HG03521 (cell line): Measurements from ENCODE around the gene PRSS1.
"Not testable (repeated sequence)": the region's sequence is repeated elsewhere in the genome, so short reads cannot be mapped to it uniquely, and the experiment has no call there.

Experiments
- ATAC-seq: cut with Tn5 transposase; IDR thresholded peaks from one replicate; pipeline ENCODE4 v1.9.1; 2021; ENCODE audit warnings: mild to moderate bottlenecking, moderate library complexity; ENCODE audit not compliant: unreplicated experiment

PRSS1 gene

DNA sequence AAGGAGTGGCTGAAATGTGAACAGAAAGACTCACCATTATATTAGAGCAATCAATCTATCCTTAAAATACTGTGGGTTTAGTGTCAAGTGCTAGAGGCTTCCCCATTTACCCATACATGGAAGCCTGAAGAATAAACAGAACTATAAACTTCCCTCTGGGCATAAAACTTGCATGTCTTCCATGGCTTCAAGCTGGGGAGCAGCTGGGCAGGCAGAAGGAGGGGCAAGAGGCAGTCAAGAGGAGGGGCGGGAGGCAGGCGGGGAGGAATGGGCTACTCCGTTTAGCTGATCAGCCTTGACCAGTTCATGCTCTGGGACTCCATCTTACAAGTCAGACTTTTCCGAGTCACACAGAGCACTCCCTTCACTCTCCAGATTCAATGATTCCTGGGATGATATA lies 3.5 kb upstream of the PRSS1 start:
- ATAC-seq, result no peak

DNA sequence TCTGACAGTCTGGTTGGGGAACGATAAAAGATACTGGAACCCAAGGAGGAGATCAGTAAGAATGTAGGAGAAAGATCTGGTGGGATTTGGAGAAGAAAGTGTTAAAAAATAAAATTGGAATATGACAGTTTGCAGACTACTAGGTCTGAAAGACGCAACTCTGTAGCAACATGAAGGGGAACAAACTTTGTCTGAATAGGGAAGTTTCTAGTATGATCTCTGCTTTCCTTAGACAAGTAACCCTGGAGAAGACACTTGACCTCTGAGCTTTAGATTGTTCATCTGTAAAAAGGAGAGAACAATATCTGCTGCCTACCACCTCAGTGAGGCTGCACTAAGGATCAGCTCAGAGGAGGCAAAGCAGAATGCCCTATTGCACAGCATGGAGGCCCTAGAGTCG lies 3.0 kb upstream of the PRSS1 start:
- no peak for ATAC-seq

DNA sequence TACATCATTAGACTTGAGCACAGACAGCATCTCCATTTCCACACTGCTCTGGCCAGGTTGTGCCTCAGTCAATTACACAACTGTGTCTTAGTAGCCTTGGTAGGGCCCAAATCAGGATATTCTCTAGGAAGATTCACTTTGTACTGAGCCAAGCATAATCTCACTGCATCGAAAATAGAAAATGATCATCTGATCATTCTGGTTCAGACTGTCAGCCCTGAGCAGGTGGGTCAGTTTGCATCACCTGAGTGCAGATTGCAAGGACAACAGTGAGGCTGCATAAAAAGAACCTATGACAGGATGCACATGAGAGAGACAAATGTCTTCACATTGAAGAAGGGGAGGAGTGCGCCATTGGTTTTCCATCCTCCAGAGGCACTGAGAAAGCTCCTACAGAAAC lies 862 bp upstream of the PRSS1 start:
- not testable (repeated sequence) for ATAC-seq

GRCh38 chr7:142750321-142750938 lies 1.2 kb downstream of the PRSS1 start:
- ATAC-seq, result no peak

DNA sequence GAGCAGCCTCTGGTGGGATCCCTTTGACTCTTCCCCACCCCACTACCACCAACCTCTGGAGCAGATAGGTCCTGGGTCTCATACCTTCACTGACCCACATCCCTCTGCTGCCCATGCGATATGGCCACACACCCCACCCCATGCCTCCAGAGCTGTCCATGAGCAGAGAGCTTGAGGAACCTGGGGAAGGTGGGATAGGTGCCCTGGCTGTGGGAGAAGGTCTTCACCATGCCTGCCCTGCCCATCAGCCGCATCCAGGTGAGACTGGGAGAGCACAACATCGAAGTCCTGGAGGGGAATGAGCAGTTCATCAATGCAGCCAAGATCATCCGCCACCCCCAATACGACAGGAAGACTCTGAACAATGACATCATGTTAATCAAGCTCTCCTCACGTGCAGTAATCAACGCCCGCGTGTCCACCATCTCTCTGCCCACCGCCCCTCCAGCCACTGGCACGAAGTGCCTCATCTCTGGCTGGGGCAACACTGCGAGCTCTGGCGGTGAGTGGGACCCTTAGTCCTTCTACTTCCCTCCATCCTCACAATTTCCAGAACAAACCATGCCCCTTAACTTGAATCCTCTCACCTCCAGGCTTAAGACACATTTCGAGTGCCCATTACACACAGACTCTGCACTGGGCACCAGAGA lies 2.4 kb downstream of the PRSS1 start:
- ATAC-seq, result not testable (repeated sequence)

DNA sequence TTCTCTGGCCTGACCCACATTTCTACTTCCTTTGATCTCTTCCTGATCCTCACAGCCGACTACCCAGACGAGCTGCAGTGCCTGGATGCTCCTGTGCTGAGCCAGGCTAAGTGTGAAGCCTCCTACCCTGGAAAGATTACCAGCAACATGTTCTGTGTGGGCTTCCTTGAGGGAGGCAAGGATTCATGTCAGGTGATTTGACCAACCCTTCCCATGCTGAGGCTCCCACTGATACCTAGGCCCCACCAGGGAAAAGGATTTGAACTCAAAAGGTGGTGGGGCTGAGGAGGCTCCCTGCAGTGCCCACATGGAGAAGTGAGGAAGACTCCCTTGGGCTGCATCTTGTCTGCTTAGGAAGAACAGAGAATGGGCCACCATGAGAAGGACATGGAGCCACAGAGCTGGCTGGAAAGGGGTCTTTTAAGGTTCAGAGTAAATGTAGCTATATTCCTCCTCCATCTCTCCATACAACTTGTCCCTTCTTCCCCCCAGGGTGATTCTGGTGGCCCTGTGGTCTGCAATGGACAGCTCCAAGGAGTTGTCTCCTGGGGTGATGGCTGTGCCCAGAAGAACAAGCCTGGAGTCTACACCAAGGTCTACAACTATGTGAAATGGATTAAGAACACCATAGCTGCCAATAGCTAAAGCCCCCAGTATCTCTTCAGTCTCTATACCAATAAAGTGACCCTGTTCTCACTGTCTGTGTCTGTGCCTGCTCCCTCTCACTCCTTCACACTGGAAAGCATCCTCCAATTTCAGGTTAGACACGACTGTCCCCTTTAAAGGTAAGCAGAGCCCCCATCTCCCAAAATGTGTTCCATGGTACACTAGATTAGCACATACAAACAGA lies 3.3 kb downstream of the PRSS1 start:
- no peak for ATAC-seq

- no peak for ATAC-seq
Measured at GRCh38 chr7:142753366-142753765, 4.1 kb downstream of the PRSS1 start.

DNA sequence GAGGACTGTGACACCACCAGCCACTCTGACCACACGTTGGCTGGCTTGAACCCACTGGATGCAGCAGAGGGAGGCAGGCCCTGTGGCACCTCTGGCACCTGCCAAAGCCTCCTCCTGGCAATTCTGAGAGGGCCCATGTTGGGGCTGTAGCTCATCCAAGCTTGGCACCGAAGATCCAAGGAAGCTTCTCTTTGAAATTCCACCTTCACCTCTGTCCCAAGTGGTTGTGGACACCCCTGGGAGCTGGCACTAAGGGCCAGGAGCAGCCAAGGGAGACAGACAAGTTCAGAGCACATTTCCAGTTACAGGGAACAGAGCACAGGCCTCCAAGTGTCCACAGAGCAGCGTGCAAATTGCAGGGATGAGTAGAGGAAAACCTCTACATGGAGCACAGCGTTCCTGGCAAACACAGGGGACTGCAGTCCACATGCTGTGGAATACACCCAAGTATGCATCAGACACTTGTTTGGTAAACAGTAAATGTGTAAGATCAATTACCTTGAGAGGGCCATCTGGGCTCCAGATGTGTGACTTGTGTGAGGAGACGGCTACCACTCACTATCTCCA lies 4.7 kb downstream of the PRSS1 start:
- not testable (repeated sequence) for ATAC-seq

- no peak for ATAC-seq
Measured at GRCh38 chr7:142754681-142755575, 5.7 kb downstream of the PRSS1 start.

DNA sequence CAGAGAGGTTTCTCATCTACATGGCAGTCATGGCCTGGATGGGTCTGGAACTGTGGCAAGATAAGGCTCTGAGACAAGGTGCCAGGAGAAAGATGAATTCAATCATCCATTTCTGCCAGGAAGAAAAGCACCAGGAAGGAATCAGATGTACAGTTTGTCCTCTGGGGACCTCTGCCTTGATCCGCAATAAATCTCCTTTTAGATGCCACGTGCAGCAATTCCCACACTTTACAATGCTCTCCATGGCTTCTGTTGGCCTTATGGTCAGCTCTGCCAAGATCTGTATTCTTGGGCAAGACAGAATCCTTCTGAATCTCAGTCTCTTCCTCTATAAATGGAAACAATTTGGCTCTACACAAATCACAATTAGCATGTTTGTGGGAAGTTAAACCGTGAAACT lies 9.0 kb downstream of the PRSS1 start:
- ATAC-seq, result not testable (repeated sequence)

DNA sequence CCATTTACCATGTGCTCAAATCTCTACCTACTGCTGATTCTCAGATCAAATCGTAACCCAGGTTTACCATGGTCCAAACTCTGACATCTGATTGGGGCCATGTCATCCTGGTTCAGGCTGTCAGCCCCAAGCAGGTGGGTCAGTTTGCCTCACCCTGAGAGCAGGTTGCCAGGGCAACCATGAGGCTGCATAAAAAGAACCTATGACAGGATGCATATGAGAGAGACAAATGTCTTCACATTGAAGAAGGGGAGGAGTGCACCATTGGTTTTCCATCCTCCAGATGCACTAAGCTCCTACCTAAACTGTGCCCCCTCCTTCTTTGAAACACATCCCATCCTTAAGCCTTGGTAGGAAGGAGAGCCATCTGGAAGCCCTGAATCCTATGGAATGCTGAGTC lies 10.2 kb downstream of the PRSS1 start:
- ATAC-seq, result no peak

- ATAC-seq, result no peak
Measured at GRCh38 chr7:142760071-142760642, 10.9 kb downstream of the PRSS1 start.

DNA sequence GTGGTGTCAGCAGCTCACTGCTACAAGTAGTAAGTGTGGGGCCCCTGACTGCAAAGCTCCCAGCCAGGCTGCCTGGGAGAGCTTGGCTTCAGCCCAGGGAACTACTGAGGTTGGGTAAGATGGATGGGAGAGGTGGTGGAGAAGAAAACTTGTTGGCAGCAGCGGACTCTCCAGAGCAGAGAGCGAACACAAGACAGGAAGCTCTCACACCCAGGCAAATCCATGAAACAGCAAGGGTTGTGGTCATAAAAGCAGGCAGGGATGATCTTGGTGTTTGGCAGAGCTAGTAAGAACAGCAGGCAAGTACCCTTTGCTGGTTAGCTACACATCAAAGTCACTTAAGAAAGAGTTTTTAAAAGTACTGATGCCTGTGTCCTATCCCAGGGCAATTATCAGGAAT lies 12.3 kb downstream of the PRSS1 start:
- ATAC-seq, result not testable (repeated sequence)

- no peak for ATAC-seq
Measured at GRCh38 chr7:142762104-142762503, 12.8 kb downstream of the PRSS1 start.

DNA sequence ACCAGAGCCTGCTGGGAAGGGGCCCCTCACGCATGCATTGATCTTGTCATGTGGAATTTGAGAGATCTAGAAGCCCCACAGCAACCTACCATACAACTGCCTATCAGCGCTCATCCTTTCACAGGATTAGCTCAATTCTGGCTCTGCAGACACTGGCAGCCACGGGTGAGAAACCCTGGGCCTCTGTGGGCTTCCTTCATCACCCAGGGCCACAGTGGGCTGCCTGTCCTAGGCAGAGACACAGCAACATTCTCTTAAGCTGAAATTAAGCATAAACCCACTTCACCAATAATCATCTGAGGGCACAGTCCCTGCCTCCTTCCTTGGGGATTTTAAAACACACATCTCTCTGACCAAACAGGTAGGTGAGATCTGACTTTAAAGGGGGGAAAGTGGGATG lies 18.2 kb downstream of the PRSS1 start:
- ATAC-seq, result no peak

- ATAC-seq, result no peak
Measured at GRCh38 chr7:142767861-142768260, 18.6 kb downstream of the PRSS1 start.

GRCh38 chr7:142768885-142769284 lies 19.6 kb downstream of the PRSS1 start:
- not testable (repeated sequence) for ATAC-seq

GRCh38 chr7:142770661-142771352 lies 21.5 kb downstream of the PRSS1 start, which contains the start of gene PRSS2:
Gene PRSS2 (plus strand): TSS chr7:142770970. CDS start chr7:142770983, 13 bp downstream.
- peak; percentile 12 for ATAC-seq

DNA sequence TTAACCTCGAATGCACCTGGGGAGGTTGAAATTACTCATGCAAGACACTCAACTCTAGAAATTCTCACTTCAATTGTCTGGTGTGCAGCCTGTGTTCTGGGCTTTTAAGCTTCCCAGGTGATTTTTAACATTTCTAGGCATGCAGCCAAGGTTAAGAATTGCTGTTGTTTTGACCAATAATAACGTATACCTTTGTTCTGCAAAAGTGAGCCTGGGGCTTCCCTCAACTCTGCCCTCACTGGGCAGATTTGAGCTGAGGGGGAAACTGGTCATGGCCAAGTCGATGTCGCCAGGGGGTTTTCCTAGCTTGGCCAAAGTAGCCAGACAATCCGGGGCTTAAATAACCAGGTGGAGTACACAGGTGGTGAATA lies 22.1 kb downstream of the PRSS1 start:
- peak; percentile 72 for ATAC-seq

GRCh38 chr7:142772051-142772450 lies 22.8 kb downstream of the PRSS1 start:
- no peak for ATAC-seq
